Epithelial cell of esophagus (primary cell): ENCODE measurements around the gene NTMT2.

Experiments used
- DNase-seq: peaks from one replicate; pipeline ENCODE4 v3.0.0; 2010; ENCODE audit warnings: low read depth
- H3K4me3 ChIP-seq: 2 replicates; pipeline ENCODE4 v1.5.1; 2011; ENCODE audit warnings: mild to moderate bottlenecking, low read length, control low read depth
- TF ChIP-seq, protein P1 (sequence below): IDR thresholded peaks from 2 replicates; pipeline ENCODE4 v1.5.1; 2011; ENCODE audit warnings: low read depth, mild to moderate bottlenecking, low read length, control low read depth, inconsistent platforms; ENCODE audit not compliant: insufficient read depth; ENCODE audit errors: missing control alignments

The NTMT2 gene

DNA sequence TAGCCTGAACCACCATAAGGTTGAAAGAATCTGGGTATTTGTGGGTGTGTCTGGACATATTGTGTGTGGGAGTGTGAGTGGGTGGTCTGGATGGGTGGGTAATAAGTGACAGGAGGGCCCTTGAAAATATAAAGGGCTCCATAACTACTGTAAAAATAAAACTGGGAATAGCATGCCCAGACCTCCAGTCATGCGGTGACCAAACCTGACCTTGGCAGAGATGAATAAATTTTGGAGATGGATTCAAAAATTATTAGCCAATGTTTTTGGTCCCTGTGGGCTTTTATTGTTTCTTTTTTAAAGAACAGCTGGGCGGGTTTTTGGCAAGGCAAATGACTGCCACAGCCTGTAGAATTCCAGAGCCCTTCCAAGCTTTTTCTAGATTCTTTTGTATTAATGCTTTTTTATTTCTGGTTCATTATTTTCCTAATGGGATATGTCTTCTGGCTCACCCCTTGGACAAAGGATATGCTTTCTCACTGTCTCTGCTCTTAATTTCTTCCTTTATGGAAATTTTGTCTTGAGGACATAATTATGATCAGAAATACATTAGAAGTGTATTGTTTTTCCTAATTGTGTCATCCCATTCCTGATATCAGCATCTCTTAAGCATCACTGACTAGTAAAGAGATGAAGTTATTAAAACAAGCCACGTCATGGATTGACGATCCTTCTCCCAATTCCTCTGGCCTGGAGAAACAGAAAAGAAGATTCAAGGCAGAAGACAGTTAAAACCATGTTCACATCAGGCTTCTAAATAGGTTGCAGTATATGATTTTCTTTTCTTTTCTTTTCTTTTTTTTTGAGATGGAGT is 69.5 kb downstream of the NTMT2 start:
- DNase-seq: no peak
- TF ChIP-seq, protein P1, sequence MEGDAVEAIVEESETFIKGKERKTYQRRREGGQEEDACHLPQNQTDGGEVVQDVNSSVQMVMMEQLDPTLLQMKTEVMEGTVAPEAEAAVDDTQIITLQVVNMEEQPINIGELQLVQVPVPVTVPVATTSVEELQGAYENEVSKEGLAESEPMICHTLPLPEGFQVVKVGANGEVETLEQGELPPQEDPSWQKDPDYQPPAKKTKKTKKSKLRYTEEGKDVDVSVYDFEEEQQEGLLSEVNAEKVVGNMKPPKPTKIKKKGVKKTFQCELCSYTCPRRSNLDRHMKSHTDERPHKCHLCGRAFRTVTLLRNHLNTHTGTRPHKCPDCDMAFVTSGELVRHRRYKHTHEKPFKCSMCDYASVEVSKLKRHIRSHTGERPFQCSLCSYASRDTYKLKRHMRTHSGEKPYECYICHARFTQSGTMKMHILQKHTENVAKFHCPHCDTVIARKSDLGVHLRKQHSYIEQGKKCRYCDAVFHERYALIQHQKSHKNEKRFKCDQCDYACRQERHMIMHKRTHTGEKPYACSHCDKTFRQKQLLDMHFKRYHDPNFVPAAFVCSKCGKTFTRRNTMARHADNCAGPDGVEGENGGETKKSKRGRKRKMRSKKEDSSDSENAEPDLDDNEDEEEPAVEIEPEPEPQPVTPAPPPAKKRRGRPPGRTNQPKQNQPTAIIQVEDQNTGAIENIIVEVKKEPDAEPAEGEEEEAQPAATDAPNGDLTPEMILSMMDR: no peak
- H3K4me3 ChIP-seq: no peak overlapping the region

DNA sequence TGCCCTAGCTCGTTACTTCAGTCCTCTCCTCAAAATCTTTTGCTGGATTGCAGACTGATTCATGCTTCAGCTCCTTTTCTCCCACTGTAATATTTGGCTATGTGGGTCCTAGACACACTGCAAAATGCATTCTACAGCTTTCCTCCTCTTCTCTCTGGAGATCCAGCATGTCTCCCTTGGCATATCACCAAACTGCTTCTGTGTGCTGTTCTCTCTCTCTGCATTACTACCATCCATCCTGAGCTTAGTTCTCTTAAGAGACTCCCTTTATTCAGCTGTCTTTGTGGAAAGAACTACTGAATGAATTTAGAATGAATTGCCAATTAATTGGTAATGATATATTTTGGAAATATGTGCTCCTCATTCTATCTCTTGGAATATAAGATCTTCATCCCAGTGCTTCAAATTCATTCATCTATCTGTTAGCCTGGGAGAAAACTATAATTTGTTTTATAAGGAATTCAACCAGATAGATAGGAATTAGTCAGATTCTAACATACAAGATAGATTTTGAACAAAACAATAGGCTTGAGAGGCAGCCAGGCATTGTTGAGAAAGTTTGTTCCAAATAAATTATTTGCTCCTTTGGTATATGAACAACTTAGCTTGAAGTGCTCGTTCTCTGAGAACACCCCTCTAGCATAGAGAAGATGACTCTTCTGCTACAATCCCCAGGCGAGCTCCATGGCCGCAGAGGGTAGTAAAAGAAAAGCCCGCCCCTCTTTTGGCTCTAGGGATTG is 71.9 kb downstream of the NTMT2 start:
- no peak overlapping the region for H3K4me3 ChIP-seq
- DNase-seq: no peak
- TF ChIP-seq, protein P1: no peak

DNA sequence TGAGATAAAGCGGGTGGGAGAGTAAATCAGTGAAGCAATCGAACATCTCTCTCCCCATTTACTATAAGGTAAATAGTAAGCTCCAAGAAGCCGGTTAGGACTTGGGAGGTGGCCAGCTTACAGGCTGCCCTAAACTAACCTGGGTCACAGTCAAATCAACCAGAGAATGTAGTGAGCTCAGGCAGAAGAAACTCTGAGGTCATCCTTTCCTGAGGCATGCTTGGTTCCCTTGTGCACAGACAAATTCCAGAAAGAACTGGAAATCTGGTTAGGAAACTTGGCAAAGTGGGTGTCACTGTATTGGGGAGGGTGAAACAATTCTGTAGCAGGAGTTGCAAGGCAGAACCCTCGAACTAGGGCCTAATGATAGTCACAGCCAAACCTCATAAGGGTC is 72.5 kb downstream of the NTMT2 start:
- TF ChIP-seq, protein P1: no peak
- DNase-seq: no peak
- no peak overlapping the region for H3K4me3 ChIP-seq
